Osteoblast (primary cell): ENCODE data around the gene ASXL3. TPM values are rescaled to one million over a fixed set of nuclear protein-coding genes. Genes with fewer than 3 reads are reported as not detected.

Experiments
- DNase-seq: peaks from one replicate; pipeline ENCODE4 v3.0.0; 2011; ENCODE audit warnings: low spot score, mixed read lengths; ENCODE audit not compliant: insufficient read length; ENCODE audit errors: missing footprints
- H2AFZ ChIP-seq: 2 replicates; pipeline ENCODE4 v1.6.0; 2011; ENCODE audit warnings: mild to moderate bottlenecking, low read length
- H3K27ac ChIP-seq: 2 replicates; pipeline ENCODE4 v1.5.1; 2011; ENCODE audit warnings: mild to moderate bottlenecking, low read depth, low read length, moderate library complexity
- H3K27me3 ChIP-seq: 2 replicates; pipeline ENCODE4 v1.6.0; 2012; ENCODE audit warnings: mild to moderate bottlenecking, control low read depth, inconsistent platforms, low read length, moderate library complexity; ENCODE audit not compliant: insufficient read depth
- H3K36me3 ChIP-seq: 2 replicates; pipeline ENCODE4 v1.5.1; 2011; ENCODE audit warnings: mild to moderate bottlenecking, low read length, control low read depth, moderate library complexity; ENCODE audit not compliant: insufficient read depth
- H3K4me1 ChIP-seq: 2 replicates; pipeline ENCODE4 v1.5.1; 2011; ENCODE audit warnings: mild to moderate bottlenecking, low read length, control low read depth, moderate library complexity; ENCODE audit not compliant: insufficient read depth
- H3K4me2 ChIP-seq: 2 replicates; pipeline ENCODE4 v1.6.0; 2011; ENCODE audit warnings: mild to moderate bottlenecking, low read length; ENCODE audit not compliant: insufficient read depth
- H3K4me3 ChIP-seq: fragments of 200-600 bp; sonication (generic); 3 replicates; pipeline ENCODE4 v1.5.1; 2012; ENCODE audit warnings: mild to moderate bottlenecking, low read length, inconsistent platforms; ENCODE audit not compliant: insufficient read depth
- H3K79me2 ChIP-seq: 2 replicates; pipeline ENCODE4 v1.6.0; 2012; ENCODE audit warnings: mild to moderate bottlenecking, low read length, control low read depth, inconsistent platforms; ENCODE audit not compliant: insufficient read depth
- H3K9me3 ChIP-seq: 2 replicates; pipeline ENCODE4 v1.5.1; 2011; ENCODE audit warnings: low read depth, low read length, control low read depth
- H4K20me1 ChIP-seq: 2 replicates; pipeline ENCODE4 v1.6.0; 2012; ENCODE audit warnings: mild to moderate bottlenecking, low read length, control low read depth; ENCODE audit not compliant: insufficient read depth
- CTCF ChIP-seq: IDR thresholded peaks from 2 replicates; pipeline ENCODE4 v1.5.1; 2011; ENCODE audit warnings: mild to moderate bottlenecking, low read depth, low read length, moderate library complexity; ENCODE audit errors: extremely low read depth
- total RNA-seq: library from RNA; depleted of rRNA; stranded (reverse); fragments of >200 nt; gene quantifications from 2 replicates; pipeline ENCODE4 v1.2.3, GENCODE V29; 2012

Gene ASXL3
- total RNA-seq, 1 donor, result not detected

- no peak for TF ChIP-seq CTCF
- H3K27ac ChIP-seq, result no peak overlapping the region
- H3K36me3 ChIP-seq, result no peaks in the 10 kb centered on the region
- H3K79me2 ChIP-seq, result no peaks in the 10 kb centered on the region
- DNase-seq, result peak; percentile 41
- no peaks in the 10 kb centered on the region for H3K27me3 ChIP-seq
- H3K4me2 ChIP-seq, result no peak overlapping the region
- no peaks in the 10 kb centered on the region for H3K9me3 ChIP-seq
- H3K4me1 ChIP-seq, result no peaks in the 10 kb centered on the region
- H2AFZ ChIP-seq, result no peak overlapping the region
- no peak overlapping the region for H3K4me3 ChIP-seq
- no peaks in the 10 kb centered on the region for H4K20me1 ChIP-seq
These were observed 121.4 kb downstream of the ASXL3 start for GRCh38 chr18:33699372-33699771.

- no peak overlapping the region for H2AFZ ChIP-seq
- no peak for TF ChIP-seq CTCF
These were observed 122.5 kb downstream of the ASXL3 start for GRCh38 chr18:33700513-33700976.

GRCh38 chr18:33702625-33703024 lies 124.6 kb downstream of the ASXL3 start:
- no peaks in the 10 kb centered on the region for H3K9me3 ChIP-seq
- no peak overlapping the region for H3K4me2 ChIP-seq
- H3K79me2 ChIP-seq, result no peaks in the 10 kb centered on the region
- no peak overlapping the region for H3K4me3 ChIP-seq
- no peaks in the 10 kb centered on the region for H4K20me1 ChIP-seq
- H2AFZ ChIP-seq, result no peak overlapping the region
- no peak overlapping the region for H3K27ac ChIP-seq
- no peak for TF ChIP-seq CTCF
- no peaks in the 10 kb centered on the region for H3K36me3 ChIP-seq
- DNase-seq, result no peak
- H3K27me3 ChIP-seq, result no peaks in the 10 kb centered on the region
- H3K4me1 ChIP-seq, result no peaks in the 10 kb centered on the region

More at GRCh38 chr18:33700513-33700976, 122.5 kb downstream of the ASXL3 start:
- H3K27ac ChIP-seq, result no peak overlapping the region
- no peaks in the 10 kb centered on the region for H3K79me2 ChIP-seq
- no peaks in the 10 kb centered on the region for H3K9me3 ChIP-seq
- H3K36me3 ChIP-seq, result no peaks in the 10 kb centered on the region
- no peaks in the 10 kb centered on the region for H3K4me1 ChIP-seq
- no peak overlapping the region for H3K4me3 ChIP-seq
- DNase-seq, result no peak
- no peaks in the 10 kb centered on the region for H4K20me1 ChIP-seq
- H3K4me2 ChIP-seq, result no peak overlapping the region
- no peaks in the 10 kb centered on the region for H3K27me3 ChIP-seq

- Histone ChIP-seq H3K9me3 (no peaks in the 10 kb centered on the region), H3K27me3 (no peaks in the 10 kb centered on the region), H3K4me3 (no peak overlapping the region), H3K27ac (no peak overlapping the region), H3K79me2 (no peaks in the 10 kb centered on the region), H4K20me1 (no peaks in the 10 kb centered on the region), H3K4me2 (no peak overlapping the region), H3K36me3 (no peaks in the 10 kb centered on the region), H2AFZ (no peak overlapping the region), H3K4me1 (no peaks in the 10 kb centered on the region)
- DNase-seq, result no peak
- TF ChIP-seq CTCF, result no peak
These were observed 128.4 kb downstream of the ASXL3 start for GRCh38 chr18:33706391-33706790.
